GM12873 (cell line): Measurements from ENCODE around the gene HOXB8.
A peak's percentile ranks its signal among the peaks of the same experiment; 100 is the strongest.

Experiments used
- TF ChIP-seq, protein P1 (sequence below): IDR thresholded peaks from 2 replicates; pipeline ENCODE4 v1.5.1; 2012; ENCODE audit warnings: low read depth, mild to moderate bottlenecking, moderate library complexity, low read length, control low read depth; ENCODE audit not compliant: insufficient read depth; ENCODE audit errors: missing control alignments

The HOXB8 gene

GRCh38 chr17:48615047-48615962 is at the start of gene HOXB8:
HOXB8 (minus strand) TSS chr17:48615292; CDS start chr17:48614704, 588 bp downstream.
- TF ChIP-seq, protein P1, sequence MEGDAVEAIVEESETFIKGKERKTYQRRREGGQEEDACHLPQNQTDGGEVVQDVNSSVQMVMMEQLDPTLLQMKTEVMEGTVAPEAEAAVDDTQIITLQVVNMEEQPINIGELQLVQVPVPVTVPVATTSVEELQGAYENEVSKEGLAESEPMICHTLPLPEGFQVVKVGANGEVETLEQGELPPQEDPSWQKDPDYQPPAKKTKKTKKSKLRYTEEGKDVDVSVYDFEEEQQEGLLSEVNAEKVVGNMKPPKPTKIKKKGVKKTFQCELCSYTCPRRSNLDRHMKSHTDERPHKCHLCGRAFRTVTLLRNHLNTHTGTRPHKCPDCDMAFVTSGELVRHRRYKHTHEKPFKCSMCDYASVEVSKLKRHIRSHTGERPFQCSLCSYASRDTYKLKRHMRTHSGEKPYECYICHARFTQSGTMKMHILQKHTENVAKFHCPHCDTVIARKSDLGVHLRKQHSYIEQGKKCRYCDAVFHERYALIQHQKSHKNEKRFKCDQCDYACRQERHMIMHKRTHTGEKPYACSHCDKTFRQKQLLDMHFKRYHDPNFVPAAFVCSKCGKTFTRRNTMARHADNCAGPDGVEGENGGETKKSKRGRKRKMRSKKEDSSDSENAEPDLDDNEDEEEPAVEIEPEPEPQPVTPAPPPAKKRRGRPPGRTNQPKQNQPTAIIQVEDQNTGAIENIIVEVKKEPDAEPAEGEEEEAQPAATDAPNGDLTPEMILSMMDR, result no peak

GRCh38 chr17:48663134-48663924 is 48.2 kb upstream of the HOXB8 start:
- TF ChIP-seq, protein P1, result peak; percentile 19

- TF ChIP-seq, protein P1, result no peak
These were observed 40.8 kb upstream of the HOXB8 start for GRCh38 chr17:48655913-48656312.

GRCh38 chr17:48649741-48650140 is 34.6 kb upstream of the HOXB8 start:
- TF ChIP-seq, protein P1, result no peak

- TF ChIP-seq, protein P1, result no peak
These were observed 32.8 kb upstream of the HOXB8 start for GRCh38 chr17:48647963-48648245.

DNA sequence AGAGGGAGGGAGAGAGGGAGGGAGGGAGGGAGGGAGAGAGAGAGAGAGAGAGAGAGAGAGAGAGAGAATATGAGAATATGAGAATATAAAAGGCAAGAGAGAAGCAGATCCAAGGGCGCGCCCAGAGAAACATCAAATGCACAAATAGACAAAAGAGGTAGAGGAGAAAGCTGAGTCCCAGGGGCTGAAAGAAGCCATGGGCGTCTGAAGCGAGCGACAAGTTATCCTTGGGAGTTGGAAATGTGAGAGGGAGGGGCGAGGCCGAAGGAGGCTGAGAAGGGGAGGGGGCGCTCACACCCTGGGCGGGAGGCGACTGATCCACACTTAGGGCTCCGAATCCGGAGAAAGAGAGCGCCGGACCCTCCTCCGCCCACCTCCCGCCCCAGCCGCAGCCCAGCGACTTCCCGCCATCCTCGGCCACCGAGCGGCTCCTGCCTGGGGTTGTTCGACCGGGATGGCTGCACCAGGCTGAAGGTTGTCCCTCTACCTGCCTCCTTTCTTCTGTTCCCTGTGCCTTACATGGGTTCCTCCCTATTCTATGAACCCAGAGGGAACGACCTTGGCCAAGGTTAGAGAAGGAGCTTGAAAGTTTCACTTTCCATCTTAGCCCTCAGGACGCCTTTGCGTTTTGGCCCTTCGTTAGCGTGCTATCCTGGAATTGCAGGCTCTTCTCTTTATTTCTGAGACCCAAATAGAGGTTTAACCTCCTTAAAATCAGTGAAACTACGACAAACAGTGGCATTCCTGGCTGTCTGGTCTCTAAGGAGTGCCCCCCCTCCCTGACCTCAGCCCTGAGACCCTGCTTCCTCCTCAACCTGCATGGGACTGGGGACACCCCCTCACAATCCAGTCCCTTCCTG is 32.2 kb upstream of the HOXB8 start:
- TF ChIP-seq, protein P1, result no peak
